ENCODE results near the gene SMYD3.

DNA sequence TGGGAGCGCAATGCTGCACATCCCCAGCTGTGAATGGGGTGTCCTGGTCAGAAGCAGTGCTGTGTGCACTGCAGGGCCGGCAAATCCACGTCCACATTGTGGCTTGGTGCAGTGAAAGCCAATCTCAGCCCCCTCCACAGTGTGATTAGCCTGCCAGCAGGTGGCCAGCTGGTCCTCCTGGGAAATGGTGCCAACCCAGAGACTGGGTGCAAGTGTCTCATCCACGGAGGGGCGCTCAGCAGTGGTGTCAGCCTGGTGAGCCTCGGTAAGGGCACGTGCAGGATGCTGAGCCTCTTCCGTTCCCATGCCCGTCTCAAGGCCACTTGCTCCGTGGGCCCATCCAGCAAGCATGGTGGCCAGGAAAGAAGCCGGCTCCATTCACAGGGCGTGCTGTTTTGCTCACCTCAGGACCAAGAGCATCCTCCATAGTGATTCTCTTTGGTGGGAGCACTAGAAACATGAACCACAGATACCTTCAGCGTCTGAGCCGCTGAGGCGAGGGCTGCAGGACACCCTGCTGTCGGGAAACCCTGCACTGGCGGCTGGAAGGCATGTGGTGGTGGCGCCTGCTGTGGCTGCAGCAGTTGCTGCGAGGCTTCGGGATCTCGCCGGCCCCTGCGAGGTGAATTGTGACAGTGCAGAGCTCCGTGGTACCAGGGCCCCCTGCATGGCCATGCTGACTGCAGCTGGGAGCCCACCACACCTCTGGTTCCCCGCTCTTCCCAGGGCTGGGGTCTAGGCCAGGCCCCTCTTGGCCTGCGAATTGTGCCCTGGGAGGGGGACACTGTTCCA, 2.0 kb upstream of the SMYD3 start:
- TF ChIP-seq, protein P1, sequence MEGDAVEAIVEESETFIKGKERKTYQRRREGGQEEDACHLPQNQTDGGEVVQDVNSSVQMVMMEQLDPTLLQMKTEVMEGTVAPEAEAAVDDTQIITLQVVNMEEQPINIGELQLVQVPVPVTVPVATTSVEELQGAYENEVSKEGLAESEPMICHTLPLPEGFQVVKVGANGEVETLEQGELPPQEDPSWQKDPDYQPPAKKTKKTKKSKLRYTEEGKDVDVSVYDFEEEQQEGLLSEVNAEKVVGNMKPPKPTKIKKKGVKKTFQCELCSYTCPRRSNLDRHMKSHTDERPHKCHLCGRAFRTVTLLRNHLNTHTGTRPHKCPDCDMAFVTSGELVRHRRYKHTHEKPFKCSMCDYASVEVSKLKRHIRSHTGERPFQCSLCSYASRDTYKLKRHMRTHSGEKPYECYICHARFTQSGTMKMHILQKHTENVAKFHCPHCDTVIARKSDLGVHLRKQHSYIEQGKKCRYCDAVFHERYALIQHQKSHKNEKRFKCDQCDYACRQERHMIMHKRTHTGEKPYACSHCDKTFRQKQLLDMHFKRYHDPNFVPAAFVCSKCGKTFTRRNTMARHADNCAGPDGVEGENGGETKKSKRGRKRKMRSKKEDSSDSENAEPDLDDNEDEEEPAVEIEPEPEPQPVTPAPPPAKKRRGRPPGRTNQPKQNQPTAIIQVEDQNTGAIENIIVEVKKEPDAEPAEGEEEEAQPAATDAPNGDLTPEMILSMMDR (IDR thresholded peaks at IDR 0.05; ENCODE audit: poor library complexity, severe bottlenecking): no peak
- TF ChIP-seq, protein P2, sequence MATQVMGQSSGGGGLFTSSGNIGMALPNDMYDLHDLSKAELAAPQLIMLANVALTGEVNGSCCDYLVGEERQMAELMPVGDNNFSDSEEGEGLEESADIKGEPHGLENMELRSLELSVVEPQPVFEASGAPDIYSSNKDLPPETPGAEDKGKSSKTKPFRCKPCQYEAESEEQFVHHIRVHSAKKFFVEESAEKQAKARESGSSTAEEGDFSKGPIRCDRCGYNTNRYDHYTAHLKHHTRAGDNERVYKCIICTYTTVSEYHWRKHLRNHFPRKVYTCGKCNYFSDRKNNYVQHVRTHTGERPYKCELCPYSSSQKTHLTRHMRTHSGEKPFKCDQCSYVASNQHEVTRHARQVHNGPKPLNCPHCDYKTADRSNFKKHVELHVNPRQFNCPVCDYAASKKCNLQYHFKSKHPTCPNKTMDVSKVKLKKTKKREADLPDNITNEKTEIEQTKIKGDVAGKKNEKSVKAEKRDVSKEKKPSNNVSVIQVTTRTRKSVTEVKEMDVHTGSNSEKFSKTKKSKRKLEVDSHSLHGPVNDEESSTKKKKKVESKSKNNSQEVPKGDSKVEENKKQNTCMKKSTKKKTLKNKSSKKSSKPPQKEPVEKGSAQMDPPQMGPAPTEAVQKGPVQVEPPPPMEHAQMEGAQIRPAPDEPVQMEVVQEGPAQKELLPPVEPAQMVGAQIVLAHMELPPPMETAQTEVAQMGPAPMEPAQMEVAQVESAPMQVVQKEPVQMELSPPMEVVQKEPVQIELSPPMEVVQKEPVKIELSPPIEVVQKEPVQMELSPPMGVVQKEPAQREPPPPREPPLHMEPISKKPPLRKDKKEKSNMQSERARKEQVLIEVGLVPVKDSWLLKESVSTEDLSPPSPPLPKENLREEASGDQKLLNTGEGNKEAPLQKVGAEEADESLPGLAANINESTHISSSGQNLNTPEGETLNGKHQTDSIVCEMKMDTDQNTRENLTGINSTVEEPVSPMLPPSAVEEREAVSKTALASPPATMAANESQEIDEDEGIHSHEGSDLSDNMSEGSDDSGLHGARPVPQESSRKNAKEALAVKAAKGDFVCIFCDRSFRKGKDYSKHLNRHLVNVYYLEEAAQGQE (IDR thresholded peaks at IDR 0.05; ENCODE audit: borderline replicate concordance): no peak
- TF ChIP-seq TAF1 (IDR thresholded peaks at IDR 0.05; ENCODE audit: low read depth): no peak
- no peak for TF ChIP-seq RAD21 (conservative IDR thresholded peaks at IDR 0.05)
- no peak for TF ChIP-seq EP300 (conservative IDR thresholded peaks at IDR 0.05; ENCODE audit: poor library complexity, severe bottlenecking)
- no peak for TF ChIP-seq SMC3 (conservative IDR thresholded peaks at IDR 0.05; ENCODE audit: poor library complexity)

Data from neural cell (in vitro differentiated cells).